ENCODE measurements around the gene S100A13.
A peak's percentile ranks its signal among the peaks of the same experiment; 100 is the strongest.
"Not testable (repeated sequence)": the region's sequence is repeated elsewhere in the genome, so short reads cannot be mapped to it uniquely, and the experiment has no call there.

The S100A13 gene

DNA sequence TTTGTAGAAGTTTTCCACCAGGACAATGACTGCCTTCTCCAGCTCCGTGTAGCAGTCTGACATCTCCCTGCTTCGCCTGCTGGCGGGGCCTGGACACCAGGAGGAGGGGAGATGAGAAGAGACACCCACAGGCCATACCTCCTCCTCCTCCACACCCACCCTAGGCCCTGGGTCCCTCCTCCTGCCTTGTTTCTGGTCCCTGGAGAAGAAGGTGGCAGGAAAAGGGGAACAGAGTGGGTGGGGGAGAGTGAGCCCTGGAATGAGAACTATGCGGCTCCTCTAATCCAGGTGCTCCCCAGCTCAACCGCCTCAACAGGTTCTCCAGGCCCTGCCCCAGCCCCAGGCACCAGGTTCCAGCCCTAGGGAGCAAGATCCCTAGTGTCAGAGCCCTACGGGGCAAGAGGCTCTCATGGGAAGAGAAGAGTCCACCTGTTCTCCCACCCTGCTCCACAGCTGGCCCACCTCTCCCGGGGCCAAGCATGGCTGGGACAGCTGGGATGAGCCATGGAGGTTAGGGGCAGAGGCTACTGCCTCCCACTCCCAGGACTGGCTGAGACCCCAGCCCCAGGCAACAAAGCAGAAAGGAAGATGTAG lies 19.1 kb downstream of the S100A13 start:
- DNase-seq (ENCODE audit: low read depth in 2 of 2): no peak

DNA sequence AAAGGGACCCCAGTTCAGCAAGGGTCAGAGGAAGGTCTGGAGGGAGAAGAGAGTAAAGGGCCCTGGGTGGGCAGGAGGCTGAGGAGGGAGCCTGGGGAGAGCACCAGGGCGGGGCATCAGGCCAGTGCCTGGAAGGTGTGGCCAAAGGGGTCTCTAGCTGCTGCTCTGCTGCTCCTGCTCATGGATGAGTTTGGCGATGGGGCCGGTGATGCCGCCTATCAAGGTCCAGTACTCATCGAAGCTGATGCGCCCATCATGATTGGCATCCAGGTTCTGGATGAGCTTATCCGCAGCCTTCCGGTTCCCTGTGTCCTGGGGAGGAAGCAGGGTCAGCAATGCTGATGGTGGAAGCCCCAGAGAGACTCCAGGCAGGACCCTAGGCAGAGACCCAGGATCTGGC lies 19.9 kb downstream of the S100A13 start:
- DNase-seq (ENCODE audit: low read depth in 2 of 2): no peak

- DNase-seq (ENCODE audit: low read depth in 2 of 2): no peak
These were observed 21.1 kb downstream of the S100A13 start for GRCh38 chr1:153606194-153606593.

- DNase-seq (ENCODE audit: low read depth in 2 of 2): no peak
These were observed 24.6 kb downstream of the S100A13 start for GRCh38 chr1:153602749-153603148.

DNA sequence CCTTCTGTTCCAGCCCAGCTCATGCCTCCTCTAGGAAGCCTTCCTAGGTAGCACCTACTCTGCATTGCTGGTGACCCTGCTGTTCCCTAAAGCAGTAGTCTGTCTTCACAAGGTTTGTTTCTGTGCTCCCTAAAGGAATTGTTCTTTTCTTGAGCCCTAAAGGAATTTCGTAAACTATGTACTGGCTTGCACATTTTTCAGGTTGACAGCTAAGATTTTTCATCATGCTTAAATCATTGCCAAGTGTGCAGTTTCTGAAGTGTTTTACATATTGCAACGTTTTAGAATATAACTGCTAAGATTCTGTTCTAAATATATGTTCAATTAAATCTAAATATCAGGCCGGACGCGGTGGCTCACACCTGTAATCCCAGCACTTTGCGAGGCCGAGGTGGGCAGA lies 27.5 kb downstream of the S100A13 start:
- no peak for DNase-seq (ENCODE audit: low read depth in 2 of 2)

DNA sequence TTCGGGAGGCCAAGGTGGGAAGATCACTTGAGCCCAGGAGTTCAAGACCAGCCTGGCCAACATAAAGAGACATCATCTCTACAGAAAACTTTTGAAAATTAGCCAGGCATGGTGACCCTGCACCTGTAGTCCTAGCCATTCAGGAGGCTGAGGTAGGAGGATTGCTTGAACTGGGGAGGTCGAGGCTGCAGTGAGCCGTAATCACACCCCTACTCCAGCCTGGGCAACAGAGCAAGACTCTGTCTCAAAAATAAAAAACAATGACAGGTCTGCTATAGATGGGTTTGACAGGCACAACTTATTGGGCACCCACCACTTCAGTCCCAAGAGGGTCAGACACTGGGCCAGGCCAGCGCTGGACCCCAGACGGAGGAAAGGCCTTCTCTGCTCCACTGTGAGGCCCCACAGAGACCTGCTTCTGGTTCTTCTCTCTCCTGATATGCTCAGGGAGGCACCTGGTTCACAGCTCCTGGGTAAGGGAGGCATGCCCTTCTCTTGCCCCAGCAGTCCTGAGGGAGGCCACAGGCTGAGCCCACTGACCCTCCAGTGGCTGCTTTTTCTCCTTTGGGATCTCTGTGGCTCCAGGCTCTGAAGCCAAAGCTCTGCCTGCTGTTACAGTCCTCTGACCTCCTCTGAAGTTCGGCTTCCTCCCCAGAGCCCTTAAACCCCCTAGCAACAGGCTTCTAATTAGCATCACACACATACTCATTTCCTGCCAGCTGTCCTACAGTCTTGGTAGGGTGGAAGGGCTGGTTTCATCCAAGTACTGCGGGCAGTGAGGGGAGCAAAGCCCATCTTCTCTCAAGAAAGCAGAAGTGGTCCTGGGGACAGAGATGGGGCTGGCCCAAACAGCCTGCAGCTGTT lies 28.8 kb downstream of the S100A13 start:
- no peak for DNase-seq (ENCODE audit: low read depth in 2 of 2)

DNA sequence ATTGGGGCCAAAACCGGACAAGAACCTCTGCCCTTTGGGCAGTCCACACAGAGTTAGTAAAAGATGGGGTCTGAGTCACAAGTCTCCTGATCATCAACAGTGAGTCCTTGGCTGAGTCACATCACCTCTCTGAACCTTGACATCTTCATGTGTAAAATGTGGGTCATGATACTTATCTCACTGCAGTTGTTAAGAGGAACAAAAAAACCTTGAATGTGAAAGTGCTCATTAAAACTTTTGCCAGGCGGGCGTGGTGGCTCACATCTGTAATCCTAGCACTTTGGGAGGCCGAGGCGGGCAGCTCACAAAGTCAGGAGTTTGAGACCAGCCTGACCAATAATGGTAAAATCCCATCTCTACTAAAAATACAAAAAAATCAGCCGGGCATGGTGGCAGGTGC lies 30.1 kb downstream of the S100A13 start:
- peak in 1 of 2 donors; percentile 17 for DNase-seq (ENCODE audit: low read depth in 2 of 2)

GRCh38 chr1:153592748-153593147 lies 34.6 kb downstream of the S100A13 start:
- no peak for DNase-seq (ENCODE audit: low read depth in 2 of 2)

DNA sequence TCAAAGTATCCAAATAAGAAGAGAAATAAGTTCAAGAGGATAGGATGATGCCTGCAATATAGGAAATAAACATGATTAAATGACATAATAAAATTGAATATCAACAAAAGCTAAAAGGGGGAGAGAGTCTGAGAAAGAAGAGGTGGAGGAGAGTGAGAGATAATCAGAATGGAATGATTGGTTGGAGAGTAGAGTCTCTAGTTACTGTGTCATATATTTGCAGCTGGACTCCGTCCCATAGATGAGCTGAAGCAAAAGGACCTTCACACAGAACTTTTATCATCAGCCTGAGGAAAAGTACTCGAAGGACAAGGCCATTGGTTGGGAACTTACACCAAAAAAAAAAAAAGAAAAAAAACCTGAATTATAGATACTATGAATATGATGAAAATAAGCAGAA lies 38.8 kb downstream of the S100A13 start:
- DNase-seq (ENCODE audit: low read depth in 2 of 2): no peak

DNA sequence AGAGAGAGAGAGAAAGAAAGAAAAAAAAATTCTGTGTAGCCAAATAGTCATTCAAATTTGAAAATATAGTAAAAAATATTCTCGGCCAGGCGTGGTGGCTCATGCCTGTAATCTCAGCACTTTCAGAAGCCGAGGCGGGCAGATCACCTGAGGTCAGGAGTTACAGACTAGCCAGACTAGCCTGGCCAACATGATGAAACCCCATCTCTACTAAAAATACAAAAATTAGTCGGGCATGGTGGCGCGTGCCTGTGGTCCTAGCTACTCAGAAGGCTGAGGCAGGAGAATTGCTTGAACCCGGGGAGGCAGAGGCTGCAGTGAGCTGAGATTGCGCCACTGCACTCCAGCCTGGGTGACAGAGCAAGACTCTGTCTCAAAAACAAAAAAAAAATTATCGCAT lies 39.3 kb downstream of the S100A13 start:
- not testable (repeated sequence) for DNase-seq (ENCODE audit: low read depth in 2 of 2)

- DNase-seq (ENCODE audit: low read depth in 2 of 2): no peak
These were observed 40.0 kb downstream of the S100A13 start for GRCh38 chr1:153587314-153587713.

DNA sequence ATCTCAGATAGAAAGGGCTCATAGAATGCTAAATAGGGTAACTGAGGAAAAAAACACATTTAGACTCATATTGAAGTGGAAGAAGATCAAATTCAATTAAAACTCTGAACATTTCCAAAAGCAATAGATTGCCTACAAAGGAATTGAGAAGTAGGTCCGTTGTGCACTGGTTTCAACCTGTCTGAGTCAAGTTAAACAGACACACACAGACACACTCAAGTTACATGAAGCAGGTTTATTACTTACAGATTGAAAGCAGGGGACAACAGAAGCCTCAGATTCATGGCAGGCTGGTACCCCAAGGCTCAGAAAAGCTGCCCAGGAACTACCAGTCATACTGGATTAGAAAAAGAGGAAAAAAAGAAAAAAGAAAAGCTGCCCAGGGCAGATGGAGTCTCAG lies 41.0 kb downstream of the S100A13 start:
- no peak for DNase-seq (ENCODE audit: low read depth in 2 of 2)

DNA sequence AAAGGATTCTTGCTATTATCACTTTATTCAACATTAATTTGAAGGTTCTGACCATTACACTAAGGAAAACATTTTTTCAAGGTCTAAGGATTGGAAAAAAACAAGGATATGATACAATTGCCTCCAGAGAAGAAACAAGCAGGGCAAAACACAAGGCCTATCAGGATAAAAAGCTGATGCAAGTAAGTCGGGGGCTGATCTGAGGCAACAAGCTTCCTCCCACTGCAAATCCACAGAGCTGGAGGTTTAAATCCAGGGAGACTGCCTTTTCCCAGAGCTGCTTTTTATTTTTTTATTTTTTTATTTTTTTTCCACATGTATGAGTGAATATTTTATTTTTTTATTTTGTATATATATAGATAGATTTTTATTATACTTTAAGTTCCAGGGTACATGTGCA lies 42.3 kb downstream of the S100A13 start:
- no peak for DNase-seq (ENCODE audit: low read depth in 2 of 2)

- no peak for DNase-seq (ENCODE audit: low read depth in 2 of 2)
These were observed 43.3 kb downstream of the S100A13 start for GRCh38 chr1:153583976-153584375.

- not testable (repeated sequence) for DNase-seq (ENCODE audit: low read depth in 2 of 2)
These were observed 43.8 kb downstream of the S100A13 start for GRCh38 chr1:153583514-153583913.

- DNase-seq (ENCODE audit: low read depth in 2 of 2): not testable (repeated sequence)
These were observed 44.5 kb downstream of the S100A13 start for GRCh38 chr1:153582836-153583235.

DNA sequence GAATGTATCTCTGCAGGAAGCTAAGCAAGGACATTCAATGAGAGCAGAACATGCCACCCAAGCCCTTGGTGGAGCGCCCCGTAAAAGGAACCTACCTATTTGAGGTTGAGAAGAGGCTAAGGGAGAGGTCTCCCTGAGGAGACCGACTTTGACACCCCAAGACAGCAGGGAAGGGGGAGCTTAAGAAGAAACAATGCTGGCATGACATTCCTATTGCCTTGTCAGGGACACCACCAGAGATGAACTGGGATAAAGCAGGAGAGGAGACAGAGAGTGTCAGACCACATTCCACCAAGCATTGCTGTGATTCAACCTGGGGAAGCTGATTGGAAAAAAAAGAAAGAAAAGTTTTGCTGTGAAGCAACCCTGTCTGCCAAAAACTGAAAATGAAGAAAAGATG lies 48.4 kb downstream of the S100A13 start:
- DNase-seq (ENCODE audit: low read depth in 2 of 2): no peak

- DNase-seq (ENCODE audit: low read depth in 2 of 2): no peak
These were observed 48.8 kb downstream of the S100A13 start for GRCh38 chr1:153578490-153578889.

GRCh38 chr1:153577624-153578051 lies 49.7 kb downstream of the S100A13 start:
- DNase-seq (ENCODE audit: low read depth in 2 of 2): no peak

DNA sequence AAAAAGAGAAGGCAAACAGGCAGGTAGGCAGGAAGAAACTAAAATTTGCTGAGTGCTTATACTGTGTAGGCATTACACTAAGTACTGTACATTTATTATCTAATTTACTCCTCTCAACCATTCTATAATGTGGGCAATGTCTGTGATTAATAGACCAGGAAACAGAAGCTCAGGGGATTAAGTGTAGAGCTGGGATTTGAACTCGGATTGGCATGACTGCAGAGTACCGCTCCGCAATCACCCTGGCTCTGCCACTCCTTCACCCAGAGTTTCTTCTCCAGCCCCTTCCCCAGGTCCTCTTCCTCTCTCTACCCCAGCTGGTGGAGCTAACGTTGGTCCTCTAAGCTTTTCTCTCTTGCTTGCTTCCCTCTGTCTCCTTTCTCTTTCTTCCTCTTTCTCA lies 50.2 kb downstream of the S100A13 start:
- no peak for DNase-seq (ENCODE audit: low read depth in 2 of 2)

GRCh38 chr1:153575497-153575896 lies 51.8 kb downstream of the S100A13 start:
- DNase-seq (ENCODE audit: low read depth in 2 of 2): not testable (repeated sequence)

DNA sequence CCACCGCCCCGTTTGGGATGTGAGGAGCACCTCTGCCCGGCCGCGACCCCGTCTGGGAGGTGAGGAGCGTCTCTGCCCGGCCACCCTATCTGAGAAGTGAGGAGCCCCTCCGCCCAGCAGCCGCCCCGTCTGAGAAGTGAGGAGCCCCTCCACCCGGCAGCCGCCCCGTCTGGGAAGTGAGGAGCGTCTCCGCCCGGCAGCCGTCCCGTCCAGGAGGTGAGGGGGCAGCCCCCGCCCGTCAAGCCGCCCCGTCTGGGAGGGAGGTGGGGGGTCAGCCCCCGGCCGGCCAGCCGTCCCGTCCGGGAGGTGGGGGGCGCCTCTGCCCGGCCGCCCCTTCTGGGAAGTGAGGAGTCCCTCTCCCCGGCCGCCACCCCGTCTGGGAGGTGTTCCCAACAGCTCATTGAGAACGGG lies 52.2 kb downstream of the S100A13 start:
- not testable (repeated sequence) for DNase-seq (ENCODE audit: low read depth in 2 of 2)

GRCh38 chr1:153573351-153573750 lies 54.0 kb downstream of the S100A13 start:
- DNase-seq (ENCODE audit: low read depth in 2 of 2): no peak
